Measurements from ENCODE around the gene PTGES. TPM values are rescaled to one million over a fixed set of nuclear protein-coding genes. Genes with fewer than 3 reads are reported as not detected.

PTGES gene
- total RNA-seq, 1 experiment from 2014 or later, result 2.5 TPM

- no peak for TF ChIP-seq TEAD4 (CRISPR knock-in tag; IDR thresholded peaks at IDR 0.05)
- no peak for TF ChIP-seq ZBTB43 (CRISPR knock-in tag; IDR thresholded peaks at IDR 0.05)
- TF ChIP-seq MLX (CRISPR knock-in tag; IDR thresholded peaks at IDR 0.05), result no peak
- no peak for TF ChIP-seq CBFB (CRISPR knock-in tag; IDR thresholded peaks at IDR 0.05; ENCODE audit: low read depth)
Measured at GRCh38 chr9:129746092-129746777, 6.6 kb downstream of the PTGES start (continued).

- Mint-ChIP-seq H3K36me3 (no peaks in the 10 kb centered on the region), H3K4me3 (no peak overlapping the region), H3K27me3 (ENCODE audit: low read depth) (no peaks in the 10 kb centered on the region), H3K4me1 (no peaks in the 10 kb centered on the region), H3K27ac (no peak overlapping the region), H3K9me3 (no peaks in the 10 kb centered on the region)
- ChIA-PET POLR2A (no interaction called here), CTCF (interaction anchor here (0.5 to 2.1 kb wide), 3 partner anchors 8 to 285 kb away, joined by 3 to 13 read pairs (median 6); no protein-coding TSS in a partner anchor)
- DNase-seq (ENCODE audit: low spot score), result no peak
- no peak for ATAC-seq
- TF ChIP-seq ELF4 (CRISPR knock-in tag; IDR thresholded peaks at IDR 0.05; ENCODE audit: low read depth) (no peak), ZNF281 (CRISPR knock-in tag; IDR thresholded peaks at IDR 0.05) (no peak), ZSCAN18 (CRISPR knock-in tag; IDR thresholded peaks at IDR 0.05) (no peak), ZNF396 (CRISPR knock-in tag; IDR thresholded peaks at IDR 0.05; ENCODE audit: borderline replicate concordance) (no peak), TCF7 (CRISPR knock-in tag; IDR thresholded peaks at IDR 0.05; ENCODE audit: low read depth) (no peak)
Measured at GRCh38 chr9:129745200-129745599, 7.6 kb downstream of the PTGES start.

- Mint-ChIP-seq H3K36me3 (no peaks in the 10 kb centered on the region), H3K9me3 (no peaks in the 10 kb centered on the region), H3K27ac (no peak overlapping the region; the same call in 1 of the 2 replicates), H3K27me3 (ENCODE audit: low read depth) (no peaks in the 10 kb centered on the region; the same call in 1 of the 2 replicates), H3K4me3 (no peak overlapping the region), H3K4me1 (peaks cover 5% of the 10 kb centered on the region; the same call in 1 of the 2 replicates)
- POLR2A ChIA-PET, result no interaction called here
- no peak for DNase-seq (ENCODE audit: low spot score)
- CTCF ChIA-PET, result interaction anchor here (1.1 to 5.0 kb wide), 3 partner anchors 14 to 117 kb away, joined by 4 to 99 read pairs (median 9); no protein-coding TSS in a partner anchor
- no peak for ATAC-seq
- TF ChIP-seq ZBTB21 (CRISPR knock-in tag; IDR thresholded peaks at IDR 0.05; ENCODE audit: borderline replicate concordance) (no peak), OVOL2 (CRISPR knock-in tag; IDR thresholded peaks at IDR 0.05; ENCODE audit: borderline replicate concordance) (no peak), RORB (CRISPR knock-in tag; IDR thresholded peaks at IDR 0.05) (no peak), NR2C2 (CRISPR knock-in tag; IDR thresholded peaks at IDR 0.05) (no peak), NFATC4 (CRISPR knock-in tag; IDR thresholded peaks at IDR 0.05) (no peak), TEAD4 (CRISPR knock-in tag; IDR thresholded peaks at IDR 0.05) (no peak), PREB (CRISPR knock-in tag; IDR thresholded peaks at IDR 0.05; ENCODE audit: borderline replicate concordance) (no peak), FOXK1 (CRISPR knock-in tag; IDR thresholded peaks at IDR 0.05) (no peak), TCF7 (CRISPR knock-in tag; IDR thresholded peaks at IDR 0.05; ENCODE audit: low read depth) (no peak), ATF6 (CRISPR knock-in tag; IDR thresholded peaks at IDR 0.05) (no peak), E2F5 (CRISPR knock-in tag; IDR thresholded peaks at IDR 0.05) (no peak), KAT7 (CRISPR knock-in tag; IDR thresholded peaks at IDR 0.05; ENCODE audit: borderline replicate concordance) (no peak)
Measured at GRCh38 chr9:129740666-129741464, 12.0 kb downstream of the PTGES start.
